Measurements from ENCODE around the gene TCF7L2.

Gene TCF7L2

DNA sequence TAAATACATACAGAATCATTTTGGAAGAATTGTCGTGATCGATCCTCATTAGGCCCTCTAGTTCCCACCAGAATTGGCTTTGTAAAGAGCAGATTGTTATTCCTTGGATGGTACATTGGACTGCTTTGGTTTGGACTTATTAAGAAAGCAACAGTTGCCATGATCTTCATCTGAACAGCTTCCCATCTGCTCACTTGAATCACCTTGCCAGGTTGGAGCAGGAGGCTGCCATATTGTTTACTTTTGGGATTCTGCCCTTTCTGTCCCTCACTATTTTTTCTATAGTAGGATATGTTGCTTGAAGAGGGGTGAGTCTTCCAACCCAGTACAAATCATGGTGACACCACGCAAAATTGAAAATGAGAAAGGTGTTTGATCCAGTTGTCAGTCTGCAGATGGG lies 199.6 kb downstream of the TCF7L2 start:
- no peak for DNase-seq (ENCODE audit: low read depth)

DNA sequence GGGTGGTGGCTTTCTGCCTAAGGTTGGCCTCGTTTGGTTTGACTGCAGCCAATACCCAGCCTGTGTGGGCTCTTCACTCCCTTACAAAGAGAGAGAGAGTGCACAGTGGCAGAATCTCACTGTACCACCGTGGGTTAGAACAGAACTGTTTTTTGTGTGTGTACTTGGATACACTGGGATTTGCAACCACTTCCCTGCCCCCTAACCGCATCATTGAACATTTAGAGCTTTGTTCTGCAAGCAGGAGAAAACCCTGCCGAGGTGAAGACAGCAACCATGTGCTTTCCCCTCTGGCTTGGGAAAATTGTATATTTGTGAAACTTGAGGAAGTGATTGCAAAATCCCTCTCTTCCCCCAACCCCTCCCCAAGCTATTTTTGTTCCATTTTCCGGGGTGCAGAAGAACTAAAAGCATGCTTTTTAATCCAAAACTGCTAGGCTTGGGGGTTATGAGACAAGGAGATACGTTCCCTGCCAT lies 201.2 kb downstream of the TCF7L2 start:
- DNase-seq (ENCODE audit: low read depth), result no peak

DNA sequence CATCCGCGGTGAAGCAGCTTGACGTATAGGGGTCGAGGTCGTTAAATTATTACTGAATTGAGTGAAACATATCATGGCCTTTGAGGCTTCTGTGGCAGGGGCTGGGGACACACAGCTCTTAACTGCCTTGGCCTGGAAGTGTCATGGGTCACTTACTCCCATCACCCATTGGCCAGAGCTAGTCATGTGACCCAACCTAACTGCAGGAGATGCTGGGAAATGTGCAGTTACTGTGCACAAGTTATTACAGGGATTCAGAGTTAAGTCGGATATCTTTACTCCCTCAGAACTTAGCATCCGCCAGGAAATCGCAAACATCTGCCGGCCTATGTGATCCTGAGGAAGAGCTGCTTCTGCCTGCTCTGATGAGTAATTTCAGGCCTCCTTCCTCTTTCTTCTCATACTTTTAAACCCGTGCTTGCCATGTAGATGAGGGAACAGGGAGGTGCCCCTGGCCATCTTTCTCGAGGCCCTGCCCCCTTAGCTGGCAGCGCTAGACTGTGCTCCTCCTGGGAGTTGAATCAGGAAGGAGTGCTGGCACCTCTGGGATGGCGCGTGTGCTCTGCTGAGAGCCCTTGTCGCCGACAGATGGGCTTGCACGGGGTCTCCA lies 203.6 kb downstream of the TCF7L2 start:
- no peak for DNase-seq (ENCODE audit: low read depth)

DNA sequence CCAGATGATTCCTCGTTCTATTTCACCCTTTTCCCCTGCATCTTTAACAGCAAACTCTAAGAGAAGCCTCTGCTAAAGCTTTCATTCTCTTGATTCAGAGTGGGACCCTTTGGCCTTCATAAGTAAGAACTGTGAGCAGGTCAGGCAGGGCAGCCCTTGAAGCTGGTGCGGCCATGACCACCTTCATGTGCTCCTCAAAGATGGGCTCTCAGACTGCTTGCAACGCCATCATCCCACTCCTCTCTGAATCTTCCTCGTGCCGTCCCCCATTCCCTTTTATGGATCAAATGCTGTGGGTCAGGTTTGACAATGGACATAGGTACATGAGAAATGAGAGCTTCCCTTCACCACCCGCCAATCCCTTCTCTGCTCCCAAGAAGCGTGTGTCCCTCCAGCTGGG lies 207.4 kb downstream of the TCF7L2 start:
- DNase-seq (ENCODE audit: low read depth), result no peak

DNA sequence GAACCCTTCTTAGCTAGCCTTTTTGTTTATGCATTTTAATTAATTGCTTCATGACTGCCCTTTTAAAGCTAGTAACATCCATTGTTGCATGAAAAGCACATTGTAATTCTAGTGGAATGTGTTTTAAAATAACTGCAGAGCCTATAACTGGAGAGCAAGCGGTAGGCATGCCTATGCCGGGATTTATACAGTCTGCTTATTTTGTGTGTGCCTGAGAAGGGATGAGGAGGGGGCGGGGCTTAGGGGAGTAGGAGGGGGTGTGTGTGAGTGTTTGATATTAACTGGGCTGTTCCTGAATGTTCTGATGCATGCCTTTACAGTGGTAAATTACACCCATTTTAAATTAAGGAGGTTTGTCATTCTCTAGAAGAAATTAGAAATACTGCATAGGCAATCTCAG lies 208.1 kb downstream of the TCF7L2 start:
- DNase-seq (ENCODE audit: low read depth), result no peak

DNA sequence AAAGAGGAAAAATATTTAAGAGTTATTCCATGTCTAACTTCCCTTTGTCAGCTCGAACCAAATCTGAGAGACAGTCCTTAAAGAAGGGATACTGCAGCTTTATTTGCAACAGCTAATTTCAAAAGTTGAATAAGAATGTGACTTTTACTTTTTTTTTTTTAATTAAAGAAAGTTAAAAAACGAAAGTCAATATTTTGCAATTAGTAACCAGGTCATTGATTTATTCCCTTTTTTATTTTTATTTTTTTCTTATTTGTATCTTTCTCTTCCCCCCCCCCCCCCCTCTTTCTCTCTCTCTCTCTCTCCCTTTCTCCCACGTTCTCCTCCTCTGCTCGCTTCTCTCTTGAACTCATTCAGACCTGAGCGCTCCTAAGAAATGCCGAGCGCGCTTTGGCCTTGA lies 209.5 kb downstream of the TCF7L2 start:
- DNase-seq (ENCODE audit: low read depth), result no peak

DNA sequence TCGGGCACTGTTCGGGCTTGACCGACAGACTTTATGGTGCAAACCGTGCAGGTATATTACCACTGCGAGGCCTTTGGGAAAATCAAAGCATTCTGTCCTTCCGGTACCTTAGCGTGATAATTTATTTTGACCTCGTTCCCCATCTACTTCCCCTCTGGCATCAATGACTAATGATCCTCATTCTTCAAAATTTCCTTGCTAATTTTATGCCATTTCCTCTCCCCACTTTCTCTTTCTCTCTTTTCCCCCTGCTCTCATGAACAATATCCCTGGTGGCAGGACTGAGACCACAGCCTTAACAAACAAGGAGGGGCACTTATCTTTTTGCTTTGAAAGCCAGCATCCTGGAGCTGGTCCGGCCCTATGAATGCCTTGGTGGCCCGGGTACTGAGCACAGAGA lies 210.6 kb downstream of the TCF7L2 start:
- DNase-seq (ENCODE audit: low read depth), result no peak

DNA sequence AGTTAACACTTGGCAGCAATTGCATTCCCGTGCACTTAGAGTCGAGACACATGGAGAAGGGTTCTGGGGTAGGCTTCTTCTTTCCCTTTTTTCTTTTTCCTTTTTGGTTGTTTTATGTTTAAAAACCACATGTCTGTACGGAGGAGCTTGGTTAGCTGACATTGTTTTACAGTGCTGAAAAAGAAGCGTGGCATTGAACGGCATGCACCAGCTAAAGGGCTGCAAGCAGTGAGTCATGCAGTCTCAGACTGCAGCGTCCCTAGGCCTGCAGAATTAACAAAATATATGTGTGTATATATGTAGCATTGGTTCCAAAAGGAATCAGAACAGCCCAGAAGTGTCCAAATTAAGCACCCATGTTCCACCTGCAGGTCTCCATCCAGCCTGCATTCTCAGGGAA lies 211.0 kb downstream of the TCF7L2 start:
- no peak for DNase-seq (ENCODE audit: low read depth)

DNA sequence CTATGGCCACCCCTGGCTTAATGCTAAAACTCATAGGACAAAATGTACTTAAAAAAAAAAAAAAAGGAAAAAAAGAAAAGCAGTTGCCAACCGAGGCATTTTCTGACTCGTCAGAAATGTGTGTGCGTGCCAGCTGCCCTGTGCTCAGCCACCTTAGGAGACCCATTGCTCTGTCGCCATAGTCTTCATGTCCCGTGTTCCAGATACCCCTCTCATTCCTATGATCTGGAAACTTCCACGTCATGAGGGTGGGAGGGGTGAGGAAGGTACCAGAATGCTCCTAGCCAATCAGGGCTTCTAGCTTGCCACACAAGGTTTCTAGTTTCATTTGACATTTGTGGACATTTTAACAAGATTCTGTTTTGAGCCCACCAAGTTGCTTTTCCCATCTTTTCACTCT lies 212.9 kb downstream of the TCF7L2 start:
- DNase-seq (ENCODE audit: low read depth), result no peak

DNA sequence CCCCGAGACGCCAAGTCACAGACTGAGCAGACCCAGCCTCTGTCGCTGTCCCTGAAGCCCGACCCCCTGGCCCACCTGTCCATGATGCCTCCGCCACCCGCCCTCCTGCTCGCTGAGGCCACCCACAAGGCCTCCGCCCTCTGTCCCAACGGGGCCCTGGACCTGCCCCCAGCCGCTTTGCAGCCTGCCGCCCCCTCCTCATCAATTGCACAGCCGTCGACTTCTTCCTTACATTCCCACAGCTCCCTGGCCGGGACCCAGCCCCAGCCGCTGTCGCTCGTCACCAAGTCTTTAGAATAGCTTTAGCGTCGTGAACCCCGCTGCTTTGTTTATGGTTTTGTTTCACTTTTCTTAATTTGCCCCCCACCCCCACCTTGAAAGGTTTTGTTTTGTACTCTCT lies 215.6 kb downstream of the TCF7L2 start:
- DNase-seq (ENCODE audit: low read depth), result no peak

DNA sequence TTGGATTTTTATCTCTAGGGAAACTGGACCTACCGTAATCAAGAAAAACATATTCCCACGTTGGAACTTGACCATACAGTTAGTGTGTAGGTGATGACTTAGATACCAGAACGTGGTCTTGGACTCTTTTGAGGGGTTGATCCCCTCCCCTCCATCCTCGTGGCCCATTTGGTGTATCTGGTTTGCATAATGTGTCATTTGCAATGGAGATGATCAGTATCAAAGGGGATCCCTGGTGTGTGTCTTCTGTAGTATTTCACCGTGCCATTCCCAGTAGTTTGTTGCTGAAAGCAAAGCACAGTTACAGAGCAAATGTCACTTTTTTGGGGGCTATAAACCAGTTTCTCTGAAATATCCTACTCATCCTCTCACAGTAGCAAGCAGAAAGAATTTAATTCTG lies 217.7 kb downstream of the TCF7L2 start:
- no peak for DNase-seq (ENCODE audit: low read depth)

DNA sequence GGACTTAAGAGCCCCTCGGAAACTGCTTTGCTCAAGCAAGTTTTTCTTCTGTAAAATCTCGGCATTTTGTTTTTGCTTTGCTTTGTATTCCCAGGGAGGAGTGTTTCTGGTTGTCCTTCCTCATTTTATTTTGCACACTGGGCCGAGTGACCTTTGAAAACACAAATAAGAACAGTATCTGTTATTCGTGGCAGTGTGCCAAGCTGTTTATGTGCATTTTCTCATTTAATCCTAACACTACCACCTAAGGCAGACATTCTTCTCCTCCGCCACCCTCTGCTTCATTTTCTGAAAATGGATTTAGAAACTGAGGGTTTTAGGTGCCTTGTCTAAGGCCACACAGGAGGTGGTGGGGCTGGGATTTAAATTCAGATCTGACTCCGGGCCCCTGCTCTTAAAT lies 218.5 kb downstream of the TCF7L2 start:
- no peak for DNase-seq (ENCODE audit: low read depth)

DNA sequence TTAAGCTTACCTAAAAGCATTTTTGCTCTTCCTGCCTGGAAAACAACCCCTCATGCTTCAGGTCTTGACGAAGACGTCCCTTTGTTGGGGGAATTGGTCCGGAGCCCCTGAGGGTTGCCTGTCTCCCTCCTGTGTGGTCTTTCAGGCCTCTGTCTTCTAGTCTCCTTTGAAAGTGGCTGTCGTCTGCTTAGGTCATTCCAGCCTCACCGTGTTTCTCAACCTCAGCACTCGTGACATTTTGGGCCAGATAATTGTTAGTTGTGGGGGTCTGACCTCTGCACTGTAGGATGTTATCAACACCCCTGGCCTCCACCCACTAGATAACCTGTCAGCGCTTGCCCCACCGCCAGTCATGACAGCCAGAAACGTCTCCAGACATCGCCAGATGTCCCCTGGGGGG lies 219.1 kb downstream of the TCF7L2 start:
- DNase-seq (ENCODE audit: low read depth), result no peak

DNA sequence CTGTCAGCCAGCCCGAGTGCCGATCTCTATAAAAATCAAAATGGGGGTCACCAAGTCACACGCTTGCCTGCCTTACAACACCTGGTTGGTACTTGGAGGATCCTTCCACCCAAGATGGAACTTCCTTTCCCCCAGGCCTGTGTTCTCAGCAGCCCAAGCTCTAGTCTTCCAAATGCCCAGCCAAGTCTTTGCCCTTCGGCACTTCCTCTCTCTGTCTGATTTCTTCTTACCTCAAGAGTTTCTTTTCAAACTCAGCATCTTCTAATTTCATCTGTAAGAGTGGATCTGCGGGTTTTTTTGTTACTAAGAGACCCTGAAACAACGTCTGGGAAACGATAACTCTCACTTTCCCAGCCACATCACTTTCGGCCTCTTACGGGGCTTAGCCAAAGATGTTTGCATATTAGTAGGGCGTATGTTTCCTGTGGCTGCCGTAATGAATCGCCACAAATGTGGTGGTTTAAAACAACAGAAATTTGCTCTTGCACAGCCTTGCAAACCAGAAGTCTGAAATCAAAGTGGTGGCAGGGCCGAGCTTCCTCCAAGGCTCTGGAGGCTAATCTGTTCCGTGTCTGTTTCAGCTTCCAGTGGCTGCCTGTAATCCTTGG lies 219.9 kb downstream of the TCF7L2 start:
- no peak for DNase-seq (ENCODE audit: low read depth)

DNA sequence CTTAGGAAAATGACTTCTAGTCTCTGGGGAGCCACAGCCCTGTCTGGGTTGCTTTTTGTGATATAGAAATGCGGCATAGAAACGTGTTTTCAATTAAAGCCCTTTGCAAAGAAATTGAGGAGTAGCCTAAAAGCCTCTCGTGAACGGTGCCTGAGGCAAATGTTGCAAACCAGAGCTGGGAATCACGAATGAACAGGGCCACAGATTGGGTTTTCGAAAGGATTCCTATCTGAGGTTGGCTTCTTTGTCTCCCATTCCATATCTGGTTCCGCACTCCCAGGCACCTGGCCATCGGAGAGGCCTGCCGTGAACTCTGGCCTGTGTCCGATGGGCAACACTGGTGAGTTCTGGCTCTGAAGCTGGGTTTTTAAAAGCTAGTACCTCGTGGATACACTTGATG lies 221.6 kb downstream of the TCF7L2 start:
- no peak for DNase-seq (ENCODE audit: low read depth)

DNA sequence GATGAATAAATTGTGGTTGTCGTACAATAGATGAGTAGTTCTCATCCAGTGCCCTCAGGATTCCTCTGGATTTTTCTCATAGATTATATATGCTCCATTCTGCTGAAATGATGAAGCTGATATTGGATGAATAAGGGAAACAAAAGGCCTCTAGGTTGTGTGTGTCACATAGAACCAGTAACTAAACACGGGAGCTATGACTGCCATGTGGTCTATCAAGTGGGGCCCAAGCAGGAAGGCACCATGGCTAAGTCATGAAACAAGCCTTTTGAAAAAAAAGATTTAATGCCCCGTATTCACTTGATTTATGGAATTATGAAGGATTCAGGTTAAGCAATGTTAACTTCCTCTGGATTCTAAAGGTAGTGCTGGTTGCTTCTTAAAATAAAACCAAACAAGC lies 225.1 kb downstream of the TCF7L2 start:
- no peak for DNase-seq (ENCODE audit: low read depth)

DNA sequence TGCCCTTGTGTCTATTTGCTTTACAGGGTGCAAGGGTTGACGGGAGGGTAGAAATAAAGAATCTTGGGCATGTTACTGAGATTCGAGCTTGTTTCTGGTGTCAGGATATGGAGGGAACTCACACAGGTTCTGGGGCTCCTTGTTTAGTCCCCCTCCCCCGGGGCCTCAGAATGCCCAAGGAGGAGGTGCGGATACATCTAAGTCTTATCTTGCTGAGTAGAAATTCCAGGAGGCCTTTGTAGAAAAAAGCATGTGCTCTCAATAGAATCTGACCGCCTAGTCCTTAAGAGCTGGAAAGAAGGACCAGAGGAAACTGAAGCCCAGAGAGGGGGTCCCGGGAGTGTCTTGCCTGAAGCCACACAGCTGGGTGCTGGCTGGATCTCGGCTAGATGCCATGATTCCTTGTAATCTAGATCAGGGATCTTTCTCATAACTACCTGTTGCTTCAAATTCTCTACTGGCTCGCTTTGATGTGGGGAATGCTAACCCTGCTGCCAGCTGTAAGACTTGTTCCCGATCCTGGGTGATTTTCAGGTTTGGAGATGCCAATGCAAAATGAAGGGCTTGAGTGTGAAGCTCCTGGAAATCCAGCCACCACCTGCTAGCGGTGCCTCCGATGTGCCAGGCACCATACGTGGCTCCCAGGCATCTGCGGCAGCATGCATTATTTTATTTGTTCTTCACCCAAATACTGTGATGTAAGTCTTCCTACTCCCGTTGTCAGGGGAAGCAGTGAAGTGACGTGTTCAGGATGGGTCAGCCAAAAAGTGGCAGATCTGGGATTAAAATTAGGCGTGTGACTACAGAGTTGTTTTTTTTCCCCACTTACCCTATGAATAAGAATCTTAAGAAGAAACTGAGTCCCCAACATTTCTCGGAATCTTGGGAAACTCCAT lies 226.0 kb downstream of the TCF7L2 start:
- no peak for DNase-seq (ENCODE audit: low read depth)

DNA sequence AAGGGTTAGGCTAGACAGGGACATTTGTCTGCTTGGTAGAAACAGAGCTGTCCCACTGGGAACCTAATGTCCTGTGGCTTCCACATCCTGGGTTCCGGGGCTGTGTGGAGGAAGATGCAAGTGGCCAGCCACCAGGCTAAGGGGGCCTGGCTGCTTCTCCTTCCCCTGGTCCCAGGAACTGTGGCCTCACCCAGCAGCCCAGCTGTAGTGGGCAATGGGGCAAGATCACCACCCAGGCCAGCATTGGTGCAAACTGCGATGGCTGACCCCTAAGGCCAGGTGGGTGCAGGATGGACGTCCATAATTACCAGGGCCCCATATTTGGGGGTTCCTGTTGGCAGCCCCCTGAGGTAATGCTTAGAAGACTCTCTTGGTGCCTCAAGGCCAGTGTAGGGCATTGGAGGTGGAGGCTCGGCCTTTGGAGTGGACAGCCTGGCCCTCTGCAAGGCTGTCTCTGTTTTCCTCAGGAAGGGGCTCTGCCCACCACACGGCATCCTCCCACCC lies 226.7 kb downstream of the TCF7L2 start:
- no peak for DNase-seq (ENCODE audit: low read depth)

DNA sequence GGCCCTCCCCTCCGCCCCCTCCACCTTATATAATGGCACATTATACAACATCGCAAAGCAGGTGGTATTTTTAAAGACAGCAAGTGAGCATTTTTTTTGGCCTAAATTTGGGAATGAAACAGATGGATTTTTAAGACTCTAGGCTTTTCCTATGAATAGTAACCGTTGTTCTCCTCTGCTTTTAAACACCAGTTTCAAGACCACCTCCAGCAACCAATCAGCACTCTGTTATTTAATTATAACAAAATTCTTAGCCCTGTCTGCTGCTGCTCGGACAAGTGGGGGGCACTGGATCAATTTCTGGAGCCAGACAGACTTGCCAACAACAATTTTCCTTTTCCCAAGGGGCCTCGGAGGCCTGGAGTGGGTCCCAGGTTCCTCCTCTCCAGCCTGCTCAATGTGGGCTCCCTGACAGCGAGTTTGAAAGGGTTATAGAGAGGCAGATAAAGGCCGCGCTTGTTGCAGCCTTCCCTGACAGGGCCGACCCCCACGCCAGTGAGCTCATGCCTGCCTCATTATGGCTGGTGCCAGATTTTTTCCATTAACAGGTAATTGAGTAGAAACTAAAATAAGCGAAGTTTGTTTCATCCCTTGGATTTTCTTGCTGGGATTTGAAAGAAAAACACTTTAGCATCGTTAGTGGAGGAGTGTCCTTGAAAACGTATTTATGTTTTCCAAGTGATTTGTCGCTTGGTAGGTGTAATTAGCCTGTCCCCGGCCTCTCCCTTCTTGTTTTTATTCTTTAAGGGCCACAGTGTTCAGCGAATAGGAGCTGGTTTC lies 227.3 kb downstream of the TCF7L2 start:
- DNase-seq (ENCODE audit: low read depth), result no peak

DNA sequence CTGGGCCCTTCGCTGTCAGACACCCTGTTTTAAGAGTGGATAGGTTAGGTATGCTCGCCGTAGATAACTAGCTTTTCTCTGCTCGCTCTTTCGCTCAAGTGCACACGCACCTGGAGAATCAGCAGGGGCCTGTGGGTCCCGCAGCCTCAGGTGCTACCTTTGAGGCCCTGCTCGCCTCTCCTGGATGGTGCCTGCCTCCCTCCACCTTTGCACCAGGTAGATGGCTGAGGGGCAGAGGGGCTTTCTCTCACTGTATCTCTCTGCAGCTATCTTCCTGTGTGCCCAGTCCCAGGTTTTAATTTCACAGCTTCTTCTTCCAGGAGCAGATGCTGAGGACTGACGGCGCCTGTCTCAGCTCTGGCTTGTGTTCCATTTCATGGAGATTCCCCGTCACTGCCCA lies 227.9 kb downstream of the TCF7L2 start:
- no peak for DNase-seq (ENCODE audit: low read depth)

DNA sequence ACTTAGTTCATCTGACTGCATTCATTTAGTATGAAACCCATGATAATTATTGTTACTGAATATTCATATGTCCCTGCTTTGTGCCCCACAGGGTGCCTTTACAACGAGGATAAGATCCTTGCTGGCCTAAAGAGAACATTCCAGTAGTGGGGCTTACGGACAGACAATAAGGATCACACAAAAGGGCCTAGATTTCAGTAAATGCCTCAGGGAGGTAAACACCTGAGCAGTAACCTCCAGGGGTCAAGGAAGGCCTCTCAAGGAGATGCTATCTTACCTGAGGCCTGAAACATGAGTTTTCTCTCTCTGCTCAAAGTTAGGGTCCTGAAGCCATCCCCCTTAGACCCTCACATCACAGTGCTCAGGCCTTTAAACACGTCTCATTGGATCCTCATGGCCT lies 228.7 kb downstream of the TCF7L2 start:
- no peak for DNase-seq (ENCODE audit: low read depth)

DNA sequence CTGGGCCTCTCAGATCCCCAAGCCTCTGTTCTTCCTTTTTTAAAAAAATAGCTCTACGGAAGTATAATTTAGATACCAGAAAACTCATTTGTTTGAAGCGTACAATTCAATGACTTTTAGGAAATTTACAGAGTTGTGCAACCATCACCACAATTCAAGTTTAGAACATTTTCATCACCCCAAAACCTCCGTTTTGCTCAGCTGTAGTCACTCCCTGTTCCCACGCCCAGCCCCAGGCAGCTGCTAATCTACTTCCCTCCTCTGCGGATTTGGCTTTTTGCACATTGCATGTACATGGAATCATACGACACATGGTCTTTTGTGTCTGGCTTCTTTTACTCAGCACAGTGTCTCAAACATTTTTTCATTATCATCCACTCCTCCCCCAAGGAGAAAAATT lies 229.2 kb downstream of the TCF7L2 start:
- DNase-seq (ENCODE audit: low read depth), result no peak

Data from CMK (cell line).